WTC11 (cell line): ENCODE results near the gene SPOCK2. TPM values are rescaled to one million over a fixed set of nuclear protein-coding genes. Genes with fewer than 3 reads are reported as not detected.

Experiments
- ATAC-seq: fragments of 200-7000 bp; cut with Tn5 transposase; 2 replicates; pipeline ENCODE4 v1.10.0; 2021; ENCODE audit warnings: mild to moderate bottlenecking, moderate library complexity
- CTCF ChIA-PET: fragments of 300-600 bp; sonication (Branson Sonifier 250); formaldehyde crosslinking; loops from one replicate; lab custom pipeline; 2021; ENCODE audit warnings: antibody characterized with exemption; lab: Charles Lee
- POLR2A ChIA-PET: fragments of 350-600 bp; sonication (Branson Sonifier 250); formaldehyde crosslinking; loops from one replicate; lab custom pipeline; 2021; ENCODE audit warnings: antibody characterized with exemption; lab: Charles Lee
- DNase-seq: peaks from one replicate; pipeline ENCODE4 v3.0.0; 2021; ENCODE audit warnings: low spot score
- H3K27ac Mint-ChIP-seq: 2 replicates; pipeline ENCODE4 v1.8.0; 2021; ENCODE audit warnings: mixed read lengths
- H3K27me3 Mint-ChIP-seq: 2 replicates; pipeline ENCODE4 v1.8.0; 2021; ENCODE audit warnings: low read depth, mild to moderate bottlenecking, moderate library complexity, mixed read lengths
- H3K36me3 Mint-ChIP-seq: 2 replicates; pipeline ENCODE4 v1.8.0; 2021; ENCODE audit warnings: mixed read lengths
- H3K4me1 Mint-ChIP-seq: 2 replicates; pipeline ENCODE4 v1.8.0; 2022; ENCODE audit warnings: mixed read lengths
- H3K4me3 Mint-ChIP-seq: 2 replicates; pipeline ENCODE4 v1.8.0; 2021; ENCODE audit warnings: mild to moderate bottlenecking, moderate library complexity, mixed read lengths
- H3K9me3 Mint-ChIP-seq: 2 replicates; pipeline ENCODE4 v1.8.0; 2021; ENCODE audit warnings: mixed read lengths
- CDX4 ChIP-seq: fragments of 250-450 bp; sonication (Bioruptor Pico); IDR thresholded peaks from 2 replicates; pipeline ENCODE4 v1.9.0; 2021; ENCODE audit warnings: moderate library complexity, mild to moderate bottlenecking, inconsistent platforms, borderline replicate concordance
- CREB1 ChIP-seq: sonication (generic); formaldehyde crosslinking; IDR thresholded peaks from 2 replicates; pipeline ENCODE4 v1.8.0; 2023; ENCODE audit warnings: mild to moderate bottlenecking, missing genetic modification reagents
- ERG ChIP-seq: fragments of 250-450 bp; sonication (Bioruptor Pico); IDR thresholded peaks from 2 replicates; pipeline ENCODE4 v1.8.0; 2021; ENCODE audit warnings: mild to moderate bottlenecking
- FOXP1 ChIP-seq: sonication (generic); formaldehyde crosslinking; IDR thresholded peaks from 2 replicates; pipeline ENCODE4 v1.8.0; 2022; ENCODE audit warnings: missing genetic modification reagents, mild to moderate bottlenecking, moderate library complexity, borderline replicate concordance
- IRF1 ChIP-seq: sonication (generic); formaldehyde crosslinking; IDR thresholded peaks from 2 replicates; pipeline ENCODE4 v1.8.0; 2023; ENCODE audit warnings: missing genetic modification reagents
- KAT7 ChIP-seq: sonication (generic); formaldehyde crosslinking; IDR thresholded peaks from 2 replicates; pipeline ENCODE4 v1.8.1; 2023; ENCODE audit warnings: missing genetic modification reagents, mild to moderate bottlenecking, borderline replicate concordance
- MAX ChIP-seq: sonication (generic); formaldehyde crosslinking; IDR thresholded peaks from 2 replicates; pipeline ENCODE4 v1.8.0; 2022; ENCODE audit warnings: mild to moderate bottlenecking, missing genetic modification reagents
- NR3C1 ChIP-seq: sonication (generic); formaldehyde crosslinking; conservative IDR thresholded peaks from 2 replicates; pipeline ENCODE4 v1.8.1; 2023; ENCODE audit warnings: low read depth, mild to moderate bottlenecking, missing genetic modification reagents
- PRDM15 ChIP-seq: sonication (generic); formaldehyde crosslinking; IDR thresholded peaks from 2 replicates; pipeline ENCODE4 v1.8.0; 2022; ENCODE audit warnings: missing genetic modification reagents
- PREB ChIP-seq: sonication (generic); formaldehyde crosslinking; IDR thresholded peaks from 2 replicates; pipeline ENCODE4 v1.8.1; 2022; ENCODE audit warnings: mild to moderate bottlenecking, missing genetic modification reagents, moderate library complexity, borderline replicate concordance
- RELA ChIP-seq: sonication (generic); formaldehyde crosslinking; IDR thresholded peaks from 2 replicates; pipeline ENCODE4 v1.8.1; 2022; ENCODE audit warnings: missing genetic modification reagents, mild to moderate bottlenecking, borderline replicate concordance
- TEAD1 ChIP-seq: sonication (generic); formaldehyde crosslinking; IDR thresholded peaks from 2 replicates; pipeline ENCODE4 v1.8.0; 2022; ENCODE audit warnings: mild to moderate bottlenecking, missing genetic modification reagents
- ZNF138 ChIP-seq: sonication (generic); formaldehyde crosslinking; conservative IDR thresholded peaks from 2 replicates; pipeline ENCODE4 v1.8.1; 2022; ENCODE audit warnings: mild to moderate bottlenecking, moderate library complexity, missing genetic modification reagents
- ZNF232 ChIP-seq: sonication (generic); formaldehyde crosslinking; IDR thresholded peaks from 2 replicates; pipeline ENCODE4 v1.8.0; 2022; ENCODE audit warnings: mild to moderate bottlenecking, missing genetic modification reagents
- ZNF263 ChIP-seq: sonication (generic); formaldehyde crosslinking; IDR thresholded peaks from 2 replicates; pipeline ENCODE4 v1.8.1; 2022; ENCODE audit warnings: low read depth, mild to moderate bottlenecking, moderate library complexity, missing genetic modification reagents
- ZNF416 ChIP-seq: fragments of 250-450 bp; sonication (Bioruptor Pico); IDR thresholded peaks from 2 replicates; pipeline ENCODE4 v1.9.0; 2021; ENCODE audit warnings: mild to moderate bottlenecking, inconsistent platforms
- ZSCAN18 ChIP-seq: fragments of 250-450 bp; sonication (Bioruptor Pico); IDR thresholded peaks from 2 replicates; pipeline ENCODE4 v2.1.2; 2022; ENCODE audit warnings: mild to moderate bottlenecking, moderate library complexity
- total RNA-seq: library from RNA; stranded (reverse); gene quantifications from 3 replicates; pipeline ENCODE4 v1.2.3, GENCODE V29; 2021

SPOCK2 gene
- total RNA-seq, 1 experiment from 2014 or later: 4.7 TPM

- ChIA-PET CTCF (interaction anchor here (1.1 to 2.0 kb wide), 5 partner anchors 68 to 283 kb away, joined by 3 to 8 read pairs (median 4); partner anchors contain the start of gene CHST3), POLR2A (no interaction called here)
- TF ChIP-seq RELA (CRISPR knock-in tag) (no peak), ERG (CRISPR knock-in tag) (no peak), MAX (CRISPR knock-in tag) (no peak), NR3C1 (no peak), ZNF416 (CRISPR knock-in tag) (no peak)
- no peak for DNase-seq
- Mint-ChIP-seq H3K4me3 (no peak overlapping the region), H3K9me3 (peaks cover 7% of the 10 kb centered on the region), H3K36me3 (no peaks in the 10 kb centered on the region), H3K4me1 (peaks cover 10% of the 10 kb centered on the region), H3K27me3 (peaks cover 3% of the 10 kb centered on the region; the same call in 1 of the 2 replicates), H3K27ac (no peak overlapping the region)
- no peak for ATAC-seq
Measured at GRCh38 chr10:72045586-72045985, 42.8 kb downstream of the SPOCK2 start.

- Mint-ChIP-seq H3K27me3 (no peaks in the 10 kb centered on the region), H3K4me1 (peaks cover 8% of the 10 kb centered on the region), H3K4me3 (no peak overlapping the region), H3K9me3 (peaks cover under 1% of the 10 kb centered on the region; the same call in 1 of the 2 replicates), H3K36me3 (no peaks in the 10 kb centered on the region), H3K27ac (no peak overlapping the region)
- POLR2A ChIA-PET: interaction anchor here (1.6 kb wide), 1 partner anchor 80 kb away, joined by 3 read pairs; the partner anchor contains the start of gene CHST3
- no peak for TF ChIP-seq ZNF263 (CRISPR knock-in tag)
- no peak for TF ChIP-seq FOXP1 (CRISPR knock-in tag)
- TF ChIP-seq CDX4 (CRISPR knock-in tag): no peak
- TF ChIP-seq IRF1 (CRISPR knock-in tag): no peak
- no peak for TF ChIP-seq PREB
- TF ChIP-seq CREB1 (CRISPR knock-in tag): no peak
- TF ChIP-seq ZNF138 (CRISPR knock-in tag): no peak
- TF ChIP-seq TEAD1 (CRISPR knock-in tag): no peak
- TF ChIP-seq PRDM15 (CRISPR knock-in tag): no peak
- no peak for TF ChIP-seq KAT7 (CRISPR knock-in tag)
- TF ChIP-seq ZSCAN18 (CRISPR knock-in tag): no peak
- TF ChIP-seq ZNF232: no peak
- DNase-seq (no peak), ATAC-seq (peak; percentile 17; the same call in 1 of the 2 replicates)
- CTCF ChIA-PET: interaction anchor here (0.9 to 2.1 kb wide), 10 partner anchors 17 to 284 kb away, joined by 3 to 10 read pairs (median 4); partner anchors contain the start of gene CHST3
Measured at GRCh38 chr10:72044417-72045041, 43.8 kb downstream of the SPOCK2 start.
